Epithelial cell of esophagus (primary cell): ENCODE measurements around the gene TMPRSS9.
"Not testable (repeated sequence)": the region's sequence is repeated elsewhere in the genome, so short reads cannot be mapped to it uniquely, and the experiment has no call there.

Experiments used
- DNase-seq: peaks from one replicate; pipeline ENCODE4 v3.0.0; 2010; ENCODE audit warnings: low read depth
- H3K4me3 ChIP-seq: 2 replicates; pipeline ENCODE4 v1.5.1; 2011; ENCODE audit warnings: mild to moderate bottlenecking, low read length, control low read depth
- TF ChIP-seq, protein P1 (sequence below): IDR thresholded peaks from 2 replicates; pipeline ENCODE4 v1.5.1; 2011; ENCODE audit warnings: low read depth, mild to moderate bottlenecking, low read length, control low read depth, inconsistent platforms; ENCODE audit not compliant: insufficient read depth; ENCODE audit errors: missing control alignments

Gene TMPRSS9

DNA sequence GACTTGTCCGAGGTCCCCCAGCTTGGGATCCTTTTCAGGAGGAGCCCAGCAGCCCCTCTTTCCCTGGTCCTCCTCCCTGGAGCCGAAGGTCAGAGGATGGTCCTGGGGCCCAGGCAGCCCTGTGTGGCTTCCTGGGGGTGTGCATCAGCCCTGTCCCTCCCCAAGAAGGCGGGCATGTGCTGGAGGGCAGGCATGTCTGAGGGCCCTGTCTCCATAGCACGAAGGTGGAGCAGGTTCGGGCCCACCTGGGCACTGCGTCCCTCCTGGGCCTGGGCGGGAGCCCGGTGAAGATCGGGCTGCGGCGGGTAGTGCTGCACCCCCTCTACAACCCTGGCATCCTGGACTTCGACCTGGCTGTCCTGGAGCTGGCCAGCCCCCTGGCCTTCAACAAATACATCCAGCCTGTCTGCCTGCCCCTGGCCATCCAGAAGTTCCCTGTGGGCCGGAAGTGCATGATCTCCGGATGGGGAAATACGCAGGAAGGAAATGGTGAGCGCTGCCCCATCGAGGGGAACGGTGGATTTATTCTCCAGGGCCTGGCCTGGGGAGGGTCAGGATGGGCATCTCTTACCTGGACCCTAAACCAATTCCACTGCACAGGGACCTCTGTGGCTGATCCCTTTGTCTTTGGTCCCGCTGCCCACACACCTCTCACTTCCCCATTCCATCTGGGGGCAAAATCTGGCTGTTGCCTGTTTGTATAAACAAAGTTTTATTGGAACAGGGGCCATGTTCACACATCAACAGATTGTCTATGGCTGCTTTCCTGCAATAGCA is 56.4 kb downstream of the TMPRSS9 start:
- DNase-seq, result no peak
- TF ChIP-seq, protein P1, sequence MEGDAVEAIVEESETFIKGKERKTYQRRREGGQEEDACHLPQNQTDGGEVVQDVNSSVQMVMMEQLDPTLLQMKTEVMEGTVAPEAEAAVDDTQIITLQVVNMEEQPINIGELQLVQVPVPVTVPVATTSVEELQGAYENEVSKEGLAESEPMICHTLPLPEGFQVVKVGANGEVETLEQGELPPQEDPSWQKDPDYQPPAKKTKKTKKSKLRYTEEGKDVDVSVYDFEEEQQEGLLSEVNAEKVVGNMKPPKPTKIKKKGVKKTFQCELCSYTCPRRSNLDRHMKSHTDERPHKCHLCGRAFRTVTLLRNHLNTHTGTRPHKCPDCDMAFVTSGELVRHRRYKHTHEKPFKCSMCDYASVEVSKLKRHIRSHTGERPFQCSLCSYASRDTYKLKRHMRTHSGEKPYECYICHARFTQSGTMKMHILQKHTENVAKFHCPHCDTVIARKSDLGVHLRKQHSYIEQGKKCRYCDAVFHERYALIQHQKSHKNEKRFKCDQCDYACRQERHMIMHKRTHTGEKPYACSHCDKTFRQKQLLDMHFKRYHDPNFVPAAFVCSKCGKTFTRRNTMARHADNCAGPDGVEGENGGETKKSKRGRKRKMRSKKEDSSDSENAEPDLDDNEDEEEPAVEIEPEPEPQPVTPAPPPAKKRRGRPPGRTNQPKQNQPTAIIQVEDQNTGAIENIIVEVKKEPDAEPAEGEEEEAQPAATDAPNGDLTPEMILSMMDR, result no peak
- no peak overlapping the region for H3K4me3 ChIP-seq

DNA sequence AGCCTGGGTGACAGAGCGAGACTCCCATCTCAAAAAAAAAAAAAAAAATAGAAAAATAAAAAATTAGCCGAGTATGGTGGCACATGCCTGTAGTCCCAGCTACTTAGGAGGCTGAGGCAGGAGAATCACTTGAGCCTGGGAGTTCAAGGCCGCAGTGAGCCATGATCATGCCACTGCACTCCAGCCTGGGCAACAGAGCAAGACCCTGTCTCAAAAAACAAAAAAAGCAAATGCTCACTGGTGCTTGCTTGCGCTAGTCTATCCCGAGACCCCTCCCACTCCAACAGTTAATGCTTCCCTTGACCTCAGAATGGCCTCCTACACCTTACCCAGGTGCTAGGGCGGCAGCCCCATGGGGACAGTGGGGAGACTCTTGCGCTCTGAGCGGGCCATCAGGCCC is 57.4 kb downstream of the TMPRSS9 start:
- not testable (repeated sequence) for H3K4me3 ChIP-seq, DNase-seq

DNA sequence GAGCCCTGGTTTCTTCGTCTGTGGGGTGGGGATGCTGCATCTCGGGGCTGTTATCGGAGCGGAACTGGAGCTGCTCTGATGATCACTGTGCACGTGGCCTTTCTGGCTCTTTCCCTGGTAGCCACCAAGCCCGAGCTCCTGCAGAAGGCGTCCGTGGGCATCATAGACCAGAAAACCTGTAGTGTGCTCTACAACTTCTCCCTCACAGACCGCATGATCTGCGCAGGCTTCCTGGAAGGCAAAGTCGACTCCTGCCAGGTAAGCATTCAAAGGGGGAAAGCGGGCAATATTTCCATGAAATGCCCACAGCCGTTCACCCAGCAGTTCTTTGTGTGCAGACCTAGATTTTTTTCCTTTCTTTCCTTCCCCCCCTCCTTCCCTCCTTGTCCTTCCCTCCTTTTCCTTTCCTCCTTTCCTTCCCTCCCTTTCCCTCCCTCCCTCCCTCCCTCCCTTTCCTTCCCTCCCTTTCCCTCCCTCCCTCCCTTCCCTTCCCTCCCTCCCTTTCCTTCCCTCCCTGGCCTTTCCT is 57.9 kb downstream of the TMPRSS9 start:
- no peak overlapping the region for H3K4me3 ChIP-seq
- TF ChIP-seq, protein P1, result no peak
- DNase-seq, result no peak

DNA sequence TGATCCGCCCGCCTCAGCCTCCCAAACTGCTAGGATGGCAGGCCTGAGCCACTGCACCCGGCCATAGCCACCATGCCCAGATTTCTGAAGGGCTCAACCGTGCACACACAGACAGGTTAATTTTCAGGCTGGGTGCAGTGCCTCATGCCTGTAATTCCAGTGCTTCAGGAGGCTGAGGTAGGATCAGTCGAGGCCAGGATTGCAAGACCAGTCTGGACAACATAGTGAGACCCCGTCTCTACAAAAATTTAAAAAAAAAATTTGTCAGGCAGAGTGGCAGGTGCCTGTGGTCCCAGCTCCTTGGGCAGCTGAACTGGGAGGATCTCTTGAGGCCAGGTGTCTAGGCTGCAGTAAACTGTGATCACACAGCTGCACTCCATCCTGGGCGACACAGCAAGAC is 59.7 kb downstream of the TMPRSS9 start:
- no peak overlapping the region for H3K4me3 ChIP-seq
- TF ChIP-seq, protein P1, result no peak
- no peak for DNase-seq

DNA sequence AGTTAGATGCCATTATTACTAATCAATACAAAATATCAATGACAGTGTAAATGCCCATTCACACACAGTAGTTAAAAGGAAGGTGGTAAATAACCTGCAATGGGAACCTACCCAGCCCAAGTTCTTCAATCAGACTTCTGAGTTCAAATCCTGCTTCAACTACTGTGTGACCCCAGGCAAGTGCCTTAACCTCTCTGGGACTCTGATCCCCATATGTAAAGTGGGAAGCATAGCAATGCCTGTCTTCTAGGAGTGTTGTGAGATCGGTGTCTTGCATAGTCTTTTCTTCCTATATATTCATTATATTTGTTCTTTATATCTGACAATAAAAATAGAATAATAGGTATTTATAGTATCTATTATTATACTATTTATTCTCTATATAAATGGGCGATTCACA is 60.4 kb downstream of the TMPRSS9 start:
- no peak for DNase-seq
- H3K4me3 ChIP-seq, result no peak overlapping the region
- TF ChIP-seq, protein P1, result no peak

DNA sequence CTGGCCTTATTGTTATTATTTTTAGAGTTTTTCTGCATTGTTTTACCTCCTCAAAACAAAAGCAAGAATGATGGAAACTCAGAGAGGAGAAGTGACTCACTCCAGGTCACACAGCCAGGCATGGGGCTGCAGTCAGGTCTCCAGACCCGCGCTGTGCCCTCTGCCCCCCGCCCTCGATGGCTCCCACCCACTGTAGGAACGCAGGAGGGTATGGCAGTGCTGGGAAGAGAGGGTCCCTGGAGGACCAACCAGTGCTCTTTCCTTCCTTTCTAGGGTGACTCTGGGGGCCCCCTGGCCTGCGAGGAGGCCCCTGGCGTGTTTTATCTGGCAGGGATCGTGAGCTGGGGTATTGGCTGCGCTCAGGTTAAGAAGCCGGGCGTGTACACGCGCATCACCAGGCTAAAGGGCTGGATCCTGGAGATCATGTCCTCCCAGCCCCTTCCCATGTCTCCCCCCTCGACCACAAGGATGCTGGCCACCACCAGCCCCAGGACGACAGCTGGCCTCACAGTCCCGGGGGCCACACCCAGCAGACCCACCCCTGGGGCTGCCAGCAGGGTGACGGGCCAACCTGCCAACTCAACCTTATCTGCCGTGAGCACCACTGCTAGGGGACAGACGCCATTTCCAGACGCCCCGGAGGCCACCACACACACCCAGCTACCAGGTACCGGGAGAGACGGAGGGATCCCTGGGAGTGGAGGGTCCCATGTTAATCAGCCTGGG is 61.7 kb downstream of the TMPRSS9 start:
- TF ChIP-seq, protein P1, result no peak
- DNase-seq, result no peak
- H3K4me3 ChIP-seq, result no peak overlapping the region

DNA sequence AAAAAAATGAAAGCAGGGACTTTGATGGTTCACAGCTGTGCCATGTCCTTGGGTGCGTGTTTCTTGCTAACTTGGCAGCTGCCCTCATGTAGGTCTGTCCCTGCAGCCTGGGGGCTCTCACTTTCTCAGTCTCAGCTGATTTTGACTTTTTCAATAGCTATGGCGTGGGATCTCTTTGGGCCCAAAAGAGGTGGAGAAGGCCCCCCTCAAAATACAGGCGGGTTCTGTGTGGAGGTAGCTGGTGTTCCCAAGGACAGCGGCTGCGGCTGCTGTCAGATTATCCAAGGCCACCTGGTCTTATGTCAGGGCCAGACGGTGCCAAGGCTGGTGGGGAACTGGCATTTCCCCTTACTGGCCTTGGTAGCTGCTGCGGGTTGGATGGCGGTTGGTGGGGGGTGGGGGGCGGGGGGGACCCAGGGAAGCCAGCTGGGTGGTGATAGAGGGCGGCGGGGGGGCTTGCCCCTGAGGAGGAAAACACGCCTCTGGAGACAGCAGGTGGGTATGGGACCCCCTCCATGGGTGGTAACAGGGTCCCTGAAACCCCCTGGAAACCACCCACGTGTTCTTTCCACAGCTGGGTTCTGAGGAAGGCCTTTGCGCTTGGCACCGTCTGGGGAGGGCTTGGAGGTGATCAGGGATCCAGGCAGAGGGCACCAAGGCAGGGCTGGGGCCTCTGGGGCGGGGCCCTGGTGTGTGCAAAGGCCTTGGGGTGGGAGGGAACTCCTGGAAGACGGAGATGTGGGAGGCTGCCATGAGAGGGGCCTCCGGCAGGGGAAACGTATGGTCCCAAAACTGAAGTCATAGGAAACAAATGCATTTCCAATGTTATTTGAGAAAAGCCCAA is 63.2 kb downstream of the TMPRSS9 start:
- DNase-seq, result no peak
- TF ChIP-seq, protein P1, result no peak
- H3K4me3 ChIP-seq, result no peak overlapping the region
